Kidney (tissue), 14 donors: Measurements from ENCODE around the gene POC1A. TPM values are rescaled to one million over a fixed set of nuclear protein-coding genes. Genes with fewer than 3 reads are reported as not detected.

Experiments
- DNase-seq, 5 donors: peaks; one replicate each; pipeline ENCODE4 v3.0.0-alpha.2; 2013 to 2020
- FAIRE-seq: peaks from 2 replicates; lab custom pipeline; 2012; peaks lifted over from hg19 to GRCh38; lab: Jason Lieb, UNC
- H3K27ac ChIP-seq, 2 donors: one replicate each; pipeline ENCODE4 v1.7.0; 2013; ENCODE audit warnings: low read depth in 2 of 2, low read length in 2 of 2, inconsistent platforms in 1 of 2
- H3K27me3 ChIP-seq: one replicate; pipeline ENCODE4 v1.7.1; 2013; ENCODE audit warnings: low read length, inconsistent platforms; ENCODE audit not compliant: control insufficient read depth, insufficient read depth
- H3K36me3 ChIP-seq, 3 donors: one replicate each; pipeline versions ENCODE4 v1.7.0 to v1.7.1; 2013; ENCODE audit warnings: low read length in 3 of 3, control low read depth in 1 of 3, inconsistent platforms in 1 of 3; ENCODE audit not compliant: insufficient read depth in 3 of 3, control insufficient read depth in 2 of 3
- H3K4me1 ChIP-seq, 3 donors: one replicate each; pipeline versions ENCODE4 v1.7.0 to v1.7.1; 2013; ENCODE audit warnings: low read length in 3 of 3, inconsistent platforms in 1 of 3, low read depth in 1 of 3; ENCODE audit not compliant: control insufficient read depth in 2 of 3, insufficient read depth in 2 of 3
- H3K4me3 ChIP-seq, 3 donors: one replicate each; pipeline versions ENCODE4 v1.7.0 to v1.8.1; 2013; ENCODE audit warnings: low read length in 3 of 3, control low read depth in 1 of 3, inconsistent platforms in 1 of 3
- H3K9ac ChIP-seq, 3 donors: one replicate each; pipeline versions ENCODE4 v1.7.0 to v1.7.1; 2013; ENCODE audit warnings: low read length in 3 of 3, control low read depth in 1 of 3, inconsistent platforms in 1 of 3
- H3K9me3 ChIP-seq, 3 donors: one replicate each; pipeline versions ENCODE4 v1.7.0 to v1.7.1; 2013; ENCODE audit warnings: low read length in 3 of 3, control low read depth in 1 of 3, inconsistent platforms in 1 of 3; ENCODE audit not compliant: control insufficient read depth in 2 of 3, insufficient read depth in 1 of 3
- intact Hi-C: fragments of 100-400 bp; cut with DNase I; formaldehyde crosslinking; loops from one replicate; pipeline ENCODE4 v1.11.1; 2022
- polyA plus RNA-seq: library from polyadenylated mRNA; stranded (reverse); fragments of 350-450 nt; fragmentation: Illumina TruSeq; extraction: RNeasy Lipid Tissue Mini Kit (QIAGEN cat#74804); gene quantifications from one replicate; pipeline ENCODE4 v1.2.3, GENCODE V29; 2014; ENCODE audit warnings: low read depth, low replicate concordance; ENCODE audit not compliant: insufficient read depth
- total RNA-seq: library from RNA; stranded (reverse); fragmentation: NEBNext Ultra II Directional; extraction: Animal tissue kit (Norgen Biotek cat#: 25700); gene quantifications from one replicate; pipeline ENCODE4 v1.2.1, GENCODE V29; 2021
- TF ChIP-seq, protein P1 (sequence below): IDR thresholded peaks from 3 replicates; pipeline ENCODE4 v1.5.1; 2012; ENCODE audit warnings: mild to moderate bottlenecking, moderate library complexity, borderline replicate concordance; ENCODE audit not compliant: insufficient read depth; ENCODE audit errors: extremely low read depth
- donor health status: control.
- donor health status: control.
- donor health status: control.
- donor health status: control.
- donor health status: control.
- donor health status: DM: yes; HTN: yes; CAD: no.
- donor health status: Normal renal cell carcinoma (clear cell type).

POC1A gene
- total and polyA plus RNA-seq, 2 donors from 2014 or later, result 2.2 to 2.5 TPM

GRCh38 chr3:52025453-52025852 lies 128.8 kb downstream of the POC1A start:
- TF ChIP-seq, protein P1, sequence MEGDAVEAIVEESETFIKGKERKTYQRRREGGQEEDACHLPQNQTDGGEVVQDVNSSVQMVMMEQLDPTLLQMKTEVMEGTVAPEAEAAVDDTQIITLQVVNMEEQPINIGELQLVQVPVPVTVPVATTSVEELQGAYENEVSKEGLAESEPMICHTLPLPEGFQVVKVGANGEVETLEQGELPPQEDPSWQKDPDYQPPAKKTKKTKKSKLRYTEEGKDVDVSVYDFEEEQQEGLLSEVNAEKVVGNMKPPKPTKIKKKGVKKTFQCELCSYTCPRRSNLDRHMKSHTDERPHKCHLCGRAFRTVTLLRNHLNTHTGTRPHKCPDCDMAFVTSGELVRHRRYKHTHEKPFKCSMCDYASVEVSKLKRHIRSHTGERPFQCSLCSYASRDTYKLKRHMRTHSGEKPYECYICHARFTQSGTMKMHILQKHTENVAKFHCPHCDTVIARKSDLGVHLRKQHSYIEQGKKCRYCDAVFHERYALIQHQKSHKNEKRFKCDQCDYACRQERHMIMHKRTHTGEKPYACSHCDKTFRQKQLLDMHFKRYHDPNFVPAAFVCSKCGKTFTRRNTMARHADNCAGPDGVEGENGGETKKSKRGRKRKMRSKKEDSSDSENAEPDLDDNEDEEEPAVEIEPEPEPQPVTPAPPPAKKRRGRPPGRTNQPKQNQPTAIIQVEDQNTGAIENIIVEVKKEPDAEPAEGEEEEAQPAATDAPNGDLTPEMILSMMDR, result no peak

More at GRCh38 chr3:52025453-52025852, 128.8 kb downstream of the POC1A start:
- DNase-seq (no peak), FAIRE-seq (no peak)
- Histone ChIP-seq H3K27me3 (no peaks in the 10 kb centered on the region), H3K9me3 (no peaks in the 10 kb centered on the region), H3K36me3 (no peaks in the 10 kb centered on the region), H3K27ac (peak overlapping the region in 1 of 2 donors; percentile 36), H3K4me1 (peaks cover 0 to 27% (median 13%) of the 10 kb centered on the region in 3 donors), H3K4me3 (no peak overlapping the region), H3K9ac (no peak overlapping the region)
- intact Hi-C loops, result no loop called here

Other genes with a start within 250 kb of the POC1A start
- gene RRP9, start 212.5 kb downstream of the POC1A start, total RNA-seq, result 18.6 TPM
- 17.8 TPM for gene RRP9, start 212.5 kb downstream of the POC1A start, polyA plus RNA-seq
- 28.5 TPM for gene PARP3, start 212.1 kb downstream of the POC1A start, total RNA-seq
- gene PARP3, start 212.1 kb downstream of the POC1A start, polyA plus RNA-seq, result 30.1 TPM
- gene GPR62, start 199.0 kb downstream of the POC1A start, total RNA-seq, result 0.09 TPM
- gene GPR62, start 199.0 kb downstream of the POC1A start, polyA plus RNA-seq, result 0.41 TPM
- 31.7 TPM for gene PCBP4, start 187.0 kb downstream of the POC1A start, total RNA-seq
- 34.0 TPM for gene PCBP4, start 187.0 kb downstream of the POC1A start, polyA plus RNA-seq
- 73.5 TPM for gene ABHD14B, start 180.4 kb downstream of the POC1A start, total RNA-seq
- gene ABHD14B, start 180.4 kb downstream of the POC1A start, polyA plus RNA-seq, result 207 TPM
- 20.7 TPM for gene ABHD14A, start 179.4 kb downstream of the POC1A start, total RNA-seq
- 50.5 TPM for gene ABHD14A, start 179.4 kb downstream of the POC1A start, polyA plus RNA-seq
- 68.1 TPM for gene ACY1, start 170.9 kb downstream of the POC1A start, total RNA-seq
- 856 TPM for gene ACY1, start 170.9 kb downstream of the POC1A start, polyA plus RNA-seq
- 785 TPM for gene RPL29, start 158.5 kb downstream of the POC1A start, total RNA-seq
- gene RPL29, start 158.5 kb downstream of the POC1A start, polyA plus RNA-seq, result 1,416 TPM
- 19.8 TPM for gene DUSP7, start 97.9 kb downstream of the POC1A start, total RNA-seq
- gene DUSP7, start 97.9 kb downstream of the POC1A start, polyA plus RNA-seq, result 10.1 TPM
- gene ALAS1, start 43.7 kb upstream of the POC1A start, total RNA-seq, result 42.8 TPM
- 77.2 TPM for gene ALAS1, start 43.7 kb upstream of the POC1A start, polyA plus RNA-seq
- 0.94 TPM for gene TLR9, start 71.2 kb upstream of the POC1A start, total RNA-seq
- not detected for gene TLR9, start 71.2 kb upstream of the POC1A start, polyA plus RNA-seq
- 59.9 TPM for gene TWF2, start 84.7 kb upstream of the POC1A start, total RNA-seq
- 44.0 TPM for gene TWF2, start 84.7 kb upstream of the POC1A start, polyA plus RNA-seq
- 32.5 TPM for gene PPM1M, start 91.3 kb upstream of the POC1A start, total RNA-seq
- gene PPM1M, start 91.3 kb upstream of the POC1A start, polyA plus RNA-seq, result 23.2 TPM
- 75.8 TPM for gene WDR82, start 124.2 kb upstream of the POC1A start, total RNA-seq
- 20.9 TPM for gene WDR82, start 124.2 kb upstream of the POC1A start, polyA plus RNA-seq
- gene GLYCTK, start 133.4 kb upstream of the POC1A start, total RNA-seq, result 30.7 TPM
- 50.2 TPM for gene GLYCTK, start 133.4 kb upstream of the POC1A start, polyA plus RNA-seq
- 12.1 TPM for gene DNAH1, start 161.9 kb upstream of the POC1A start, total RNA-seq
- 1.7 TPM for gene DNAH1, start 161.9 kb upstream of the POC1A start, polyA plus RNA-seq